ENCODE results near the gene ADAMTS10.
A peak's percentile ranks its signal among the peaks of the same experiment; 100 is the strongest.

Gene ADAMTS10

DNA sequence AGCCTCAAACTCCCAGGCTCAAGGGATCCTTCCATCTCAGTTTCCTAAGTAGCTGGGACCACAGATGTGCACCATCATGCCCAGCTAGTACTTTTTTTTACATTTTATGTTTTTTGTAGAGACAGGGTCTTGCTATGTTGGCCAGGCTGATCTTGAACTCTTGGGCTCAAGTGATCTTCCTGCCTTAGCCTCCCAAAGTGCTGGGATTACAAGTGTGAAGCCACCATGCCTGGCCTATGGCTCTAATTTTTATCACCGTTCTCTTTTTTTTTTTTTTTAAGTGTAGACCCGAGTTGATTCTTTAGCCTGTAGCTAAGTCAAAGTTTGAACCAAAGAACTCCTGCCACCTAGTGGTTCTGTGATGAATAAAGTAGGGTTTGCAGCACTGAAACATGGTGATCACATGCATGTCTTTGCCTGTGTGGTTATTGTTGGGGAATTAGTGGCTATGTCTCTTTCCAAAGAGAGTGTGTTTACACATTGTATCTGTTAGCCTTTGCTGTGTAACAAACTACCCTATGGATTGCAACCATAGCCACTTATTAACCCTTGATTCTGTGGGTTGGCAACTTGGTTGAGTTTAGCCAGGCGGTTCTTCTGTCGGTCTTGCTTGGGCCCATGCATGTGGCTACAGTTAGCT, 31.5 kb upstream of the ADAMTS10 start:
- no peak overlapping the region for H3K4ac ChIP-seq (ENCODE audit: low read depth, low read length)
- no peak overlapping the region for H3K9ac ChIP-seq (ENCODE audit: low read length)
- no peak overlapping the region for H4K8ac ChIP-seq (ENCODE audit: low read depth, low read length)
- no peak overlapping the region for H2BK5ac ChIP-seq (ENCODE audit: low read depth, low read length, poor library complexity)
- no peak overlapping the region for H4K12ac ChIP-seq (ENCODE audit: low read depth, low read length)
- no peak overlapping the region for H3K23ac ChIP-seq (ENCODE audit: low read length)
- no peak overlapping the region for H3K4me3 ChIP-seq (ENCODE audit: low read depth, low read length)
- no CpG with 5 or more reads among the region's 4 CpGs for WGBS (ENCODE audit: extremely low coverage, insufficient coverage, insufficient read length)
- no peak overlapping the region for H3K18ac ChIP-seq (ENCODE audit: low read length)
- no peak overlapping the region for H3K14ac ChIP-seq (ENCODE audit: low read length)
- no peaks in the 10 kb centered on the region for H3K79me2 ChIP-seq (ENCODE audit: control insufficient read depth, insufficient read depth, low read length, poor library complexity)
- H3K36me3 ChIP-seq (ENCODE audit: control insufficient read depth in 1 of 2, insufficient read depth in 2 of 2, low read length in 2 of 2), result no peaks in the 10 kb centered on the region
- no peak overlapping the region for H4K91ac ChIP-seq (ENCODE audit: low read depth, low read length)
- peaks cover 5% of the 10 kb centered on the region for H3K9me3 ChIP-seq (ENCODE audit: insufficient read depth, low read depth, low read length)
- no peak overlapping the region for H3K27ac ChIP-seq (ENCODE audit: low read depth, low read length)
- no peak overlapping the region for H2AK5ac ChIP-seq (ENCODE audit: low read length)
- no peaks in the 10 kb centered on the region for H3K27me3 ChIP-seq (ENCODE audit: insufficient read depth, low read length)
- DNase-seq, result peak in 1 of 2 donors; percentile 76
- H2BK12ac ChIP-seq (ENCODE audit: low read length), result no peak overlapping the region
- H3K79me1 ChIP-seq (ENCODE audit: low read length), result no peaks in the 10 kb centered on the region
- no peak overlapping the region for H3K4me2 ChIP-seq (ENCODE audit: low read length)
- H2AFZ ChIP-seq (ENCODE audit: insufficient read depth, low read length, poor library complexity), result no peak overlapping the region
- no peaks in the 10 kb centered on the region for H3K4me1 ChIP-seq (ENCODE audit: control insufficient read depth in 1 of 2, insufficient read depth in 2 of 2, low read length in 2 of 2)
- H2BK120ac ChIP-seq (ENCODE audit: insufficient read depth, low read length, poor library complexity), result no peak overlapping the region

GRCh38 chr19:8641221-8641907, 30.8 kb upstream of the ADAMTS10 start:
- no peak overlapping the region for H3K4me3 ChIP-seq (ENCODE audit: low read depth, low read length)
- H3K27me3 ChIP-seq (ENCODE audit: insufficient read depth, low read length), result no peaks in the 10 kb centered on the region
- no peaks in the 10 kb centered on the region for H3K79me2 ChIP-seq (ENCODE audit: control insufficient read depth, insufficient read depth, low read length, poor library complexity)
- no peak overlapping the region for H2AK5ac ChIP-seq (ENCODE audit: low read length)
- H4K12ac ChIP-seq (ENCODE audit: low read depth, low read length), result no peak overlapping the region
- no peak overlapping the region for H3K9ac ChIP-seq (ENCODE audit: low read length)
- H3K4ac ChIP-seq (ENCODE audit: low read depth, low read length), result no peak overlapping the region
- peaks cover 5% of the 10 kb centered on the region for H3K9me3 ChIP-seq (ENCODE audit: insufficient read depth, low read depth, low read length)
- H3K79me1 ChIP-seq (ENCODE audit: low read length), result no peaks in the 10 kb centered on the region
- H2BK120ac ChIP-seq (ENCODE audit: insufficient read depth, low read length, poor library complexity), result no peak overlapping the region
- H3K23ac ChIP-seq (ENCODE audit: low read length), result no peak overlapping the region
- no peak overlapping the region for H3K18ac ChIP-seq (ENCODE audit: low read length)
- WGBS (ENCODE audit: extremely low coverage, insufficient coverage, insufficient read length), result no CpG with 5 or more reads among the region's 2 CpGs
- no peaks in the 10 kb centered on the region for H3K4me1 ChIP-seq (ENCODE audit: control insufficient read depth in 1 of 2, insufficient read depth in 2 of 2, low read length in 2 of 2)
- no peak overlapping the region for H4K8ac ChIP-seq (ENCODE audit: low read depth, low read length)
- H4K91ac ChIP-seq (ENCODE audit: low read depth, low read length), result no peak overlapping the region
- H3K14ac ChIP-seq (ENCODE audit: low read length), result no peak overlapping the region
- no peak overlapping the region for H2BK5ac ChIP-seq (ENCODE audit: low read depth, low read length, poor library complexity)
- no peak overlapping the region for H2BK12ac ChIP-seq (ENCODE audit: low read length)
- H3K4me2 ChIP-seq (ENCODE audit: low read length), result no peak overlapping the region
- H3K27ac ChIP-seq (ENCODE audit: low read depth, low read length), result no peak overlapping the region
- H2AFZ ChIP-seq (ENCODE audit: insufficient read depth, low read length, poor library complexity), result no peak overlapping the region
- no peak for DNase-seq
- no peaks in the 10 kb centered on the region for H3K36me3 ChIP-seq (ENCODE audit: control insufficient read depth in 1 of 2, insufficient read depth in 2 of 2, low read length in 2 of 2)

GRCh38 chr19:8640402-8641004, 30.0 kb upstream of the ADAMTS10 start:
- Histone ChIP-seq H3K18ac (ENCODE audit: low read length) (no peak overlapping the region), H3K14ac (ENCODE audit: low read length) (no peak overlapping the region)

DNA sequence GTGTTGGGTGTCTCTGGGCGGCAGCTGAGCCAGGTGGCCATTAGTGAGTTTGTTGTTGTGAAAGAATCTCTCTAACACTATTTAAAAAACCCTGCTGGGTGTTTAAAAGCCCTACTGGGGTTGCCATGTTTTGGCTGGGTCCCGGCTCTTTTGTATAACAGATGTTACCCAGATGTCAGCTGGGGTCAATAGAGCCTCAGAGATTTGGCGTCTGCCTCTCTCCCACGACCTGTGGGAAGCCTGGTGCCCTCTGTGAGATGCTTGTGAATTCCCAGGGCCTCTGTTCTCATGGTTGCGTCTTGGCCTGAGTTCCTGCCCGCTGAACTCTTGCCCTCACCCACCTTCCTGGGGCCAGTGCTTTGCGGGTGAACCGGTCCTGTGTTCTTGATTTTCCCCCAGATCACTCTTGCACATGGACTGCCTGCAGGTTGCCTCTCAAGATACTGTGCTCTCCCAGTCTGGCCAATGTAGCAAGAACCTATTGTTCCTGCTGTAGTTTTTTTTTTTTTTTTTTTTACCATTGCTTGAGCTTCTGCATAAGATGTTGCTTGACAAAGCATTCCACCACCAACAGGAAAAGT, 29.4 kb upstream of the ADAMTS10 start:
- no peak overlapping the region for H3K4me2 ChIP-seq (ENCODE audit: low read length)
- H3K4ac ChIP-seq (ENCODE audit: low read depth, low read length), result no peak overlapping the region
- WGBS (ENCODE audit: extremely low coverage, insufficient coverage, insufficient read length), result no CpG with 5 or more reads among the region's 8 CpGs
- H2BK12ac ChIP-seq (ENCODE audit: low read length), result no peak overlapping the region
- H3K27me3 ChIP-seq (ENCODE audit: insufficient read depth, low read length), result no peaks in the 10 kb centered on the region
- H3K23ac ChIP-seq (ENCODE audit: low read length), result no peak overlapping the region
- H2AFZ ChIP-seq (ENCODE audit: insufficient read depth, low read length, poor library complexity), result no peak overlapping the region
- H3K36me3 ChIP-seq (ENCODE audit: control insufficient read depth in 1 of 2, insufficient read depth in 2 of 2, low read length in 2 of 2), result no peaks in the 10 kb centered on the region
- no peak overlapping the region for H3K14ac ChIP-seq (ENCODE audit: low read length)
- no peak for DNase-seq
- H2BK120ac ChIP-seq (ENCODE audit: insufficient read depth, low read length, poor library complexity), result no peak overlapping the region
- H3K4me3 ChIP-seq (ENCODE audit: low read depth, low read length), result no peak overlapping the region
- no peak overlapping the region for H3K9ac ChIP-seq (ENCODE audit: low read length)
- H3K79me1 ChIP-seq (ENCODE audit: low read length), result no peaks in the 10 kb centered on the region
- no peak overlapping the region for H3K27ac ChIP-seq (ENCODE audit: low read depth, low read length)
- no peaks in the 10 kb centered on the region for H3K4me1 ChIP-seq (ENCODE audit: control insufficient read depth in 1 of 2, insufficient read depth in 2 of 2, low read length in 2 of 2)
- no peak overlapping the region for H4K91ac ChIP-seq (ENCODE audit: low read depth, low read length)
- no peak overlapping the region for H3K18ac ChIP-seq (ENCODE audit: low read length)
- H4K12ac ChIP-seq (ENCODE audit: low read depth, low read length), result no peak overlapping the region
- H2BK5ac ChIP-seq (ENCODE audit: low read depth, low read length, poor library complexity), result no peak overlapping the region
- no peak overlapping the region for H2AK5ac ChIP-seq (ENCODE audit: low read length)
- H3K9me3 ChIP-seq (ENCODE audit: insufficient read depth, low read depth, low read length), result peaks cover 5% of the 10 kb centered on the region
- no peaks in the 10 kb centered on the region for H3K79me2 ChIP-seq (ENCODE audit: control insufficient read depth, insufficient read depth, low read length, poor library complexity)
- no peak overlapping the region for H4K8ac ChIP-seq (ENCODE audit: low read depth, low read length)

More at GRCh38 chr19:8640402-8641004, 30.0 kb upstream of the ADAMTS10 start:
- Histone ChIP-seq H4K12ac (ENCODE audit: low read depth, low read length) (no peak overlapping the region), H3K9ac (ENCODE audit: low read length) (no peak overlapping the region), H3K27ac (ENCODE audit: low read depth, low read length) (no peak overlapping the region), H2BK12ac (ENCODE audit: low read length) (no peak overlapping the region), H3K4me3 (ENCODE audit: low read depth, low read length) (no peak overlapping the region), H3K4me1 (ENCODE audit: control insufficient read depth in 1 of 2, insufficient read depth in 2 of 2, low read length in 2 of 2) (no peaks in the 10 kb centered on the region), H4K8ac (ENCODE audit: low read depth, low read length) (no peak overlapping the region), H2AFZ (ENCODE audit: insufficient read depth, low read length, poor library complexity) (no peak overlapping the region), H3K23ac (ENCODE audit: low read length) (no peak overlapping the region), H3K27me3 (ENCODE audit: insufficient read depth, low read length) (no peaks in the 10 kb centered on the region), H2AK5ac (ENCODE audit: low read length) (no peak overlapping the region), H3K36me3 (ENCODE audit: control insufficient read depth in 1 of 2, insufficient read depth in 2 of 2, low read length in 2 of 2) (no peaks in the 10 kb centered on the region), H3K9me3 (ENCODE audit: insufficient read depth, low read depth, low read length) (peaks cover 5% of the 10 kb centered on the region), H3K79me1 (ENCODE audit: low read length) (no peaks in the 10 kb centered on the region), H4K91ac (ENCODE audit: low read depth, low read length) (no peak overlapping the region), H3K4ac (ENCODE audit: low read depth, low read length) (no peak overlapping the region), H2BK5ac (ENCODE audit: low read depth, low read length, poor library complexity) (no peak overlapping the region), H3K4me2 (ENCODE audit: low read length) (no peak overlapping the region), H3K79me2 (ENCODE audit: control insufficient read depth, insufficient read depth, low read length, poor library complexity) (no peaks in the 10 kb centered on the region), H2BK120ac (ENCODE audit: insufficient read depth, low read length, poor library complexity) (no peak overlapping the region)
- no CpG with 5 or more reads among the region's 12 CpGs for WGBS (ENCODE audit: extremely low coverage, insufficient coverage, insufficient read length)
- peak; percentile 10 to 49 for DNase-seq

Data from trophoblast cell (in vitro differentiated cells and primary cell).